ENCODE measurements around the gene KLHL21.

The KLHL21 gene

GRCh38 chr1:6578624-6579373, 23.9 kb downstream of the KLHL21 start:
- in situ Hi-C loops (cut with MboI; ENCODE audit: low pct_unique_long_range_greater_than_20kb, low sequenced_read_pairs, unreplicated experiment) = no loop called here
- no peak for DNase-seq (ENCODE audit: low spot score)
- TF ChIP-seq CTCF (IDR thresholded peaks at IDR 0.05; ENCODE audit: extremely low read depth, insufficient read depth, missing control alignments) = no peak

- no peak for TF ChIP-seq CTCF (IDR thresholded peaks at IDR 0.05; ENCODE audit: extremely low read depth, insufficient read depth, missing control alignments)
- in situ Hi-C loops (cut with MboI; ENCODE audit: low pct_unique_long_range_greater_than_20kb, low sequenced_read_pairs, unreplicated experiment) = no loop called here
- DNase-seq (ENCODE audit: low spot score) = no peak
Observed at GRCh38 chr1:6577831-6578525, 24.7 kb downstream of the KLHL21 start.

GRCh38 chr1:6574818-6575217, 27.9 kb downstream of the KLHL21 start:
- in situ Hi-C loops (cut with MboI; ENCODE audit: low pct_unique_long_range_greater_than_20kb, low sequenced_read_pairs, unreplicated experiment) = no loop called here
- no peak for DNase-seq (ENCODE audit: low spot score)
- no peak for TF ChIP-seq CTCF (IDR thresholded peaks at IDR 0.05; ENCODE audit: extremely low read depth, insufficient read depth, missing control alignments)

GRCh38 chr1:6574025-6574620, 28.5 kb downstream of the KLHL21 start:
- no peak for DNase-seq (ENCODE audit: low spot score)
- in situ Hi-C loops (cut with MboI; ENCODE audit: low pct_unique_long_range_greater_than_20kb, low sequenced_read_pairs, unreplicated experiment) = no loop called here
- TF ChIP-seq CTCF (IDR thresholded peaks at IDR 0.05; ENCODE audit: extremely low read depth, insufficient read depth, missing control alignments) = no peak

GRCh38 chr1:6572653-6573383, 29.9 kb downstream of the KLHL21 start:
- TF ChIP-seq CTCF (IDR thresholded peaks at IDR 0.05; ENCODE audit: extremely low read depth, insufficient read depth, missing control alignments) = no peak
- no peak for DNase-seq (ENCODE audit: low spot score)
- in situ Hi-C loops (cut with MboI; ENCODE audit: low pct_unique_long_range_greater_than_20kb, low sequenced_read_pairs, unreplicated experiment) = no loop called here

- in situ Hi-C loops (cut with MboI; ENCODE audit: low pct_unique_long_range_greater_than_20kb, low sequenced_read_pairs, unreplicated experiment) = no loop called here
- DNase-seq (ENCODE audit: low spot score) = no peak
- TF ChIP-seq CTCF (IDR thresholded peaks at IDR 0.05; ENCODE audit: extremely low read depth, insufficient read depth, missing control alignments) = no peak
Observed at GRCh38 chr1:6570987-6571386, 31.7 kb downstream of the KLHL21 start.
